Keratinocyte (primary cell): ENCODE data around the gene IL15.

Source experiments
- EZH2 ChIP-seq: IDR thresholded peaks from one replicate; pipeline ENCODE4 v1.6.1; 2012; ENCODE audit warnings: inconsistent platforms, mild to moderate bottlenecking, low read length, moderate library complexity
- TF ChIP-seq, protein P1 (sequence below), 3 experiments: IDR thresholded peaks in 1 of 3; conservative IDR thresholded peaks in 1 of 3; optimal IDR thresholded peaks in 1 of 3; 2 replicates in 2 of 3; 3 replicates in 1 of 3; pipeline versions ENCODE3 to v1.5.1; 2011; ENCODE audit warnings: low read length in 3 of 3, mild to moderate bottlenecking in 3 of 3, moderate library complexity in 2 of 3, control low read depth in 1 of 3, inconsistent platforms in 1 of 3; ENCODE audit not compliant: insufficient read depth in 2 of 3; ENCODE audit errors: extremely low read depth in 1 of 3

DNA sequence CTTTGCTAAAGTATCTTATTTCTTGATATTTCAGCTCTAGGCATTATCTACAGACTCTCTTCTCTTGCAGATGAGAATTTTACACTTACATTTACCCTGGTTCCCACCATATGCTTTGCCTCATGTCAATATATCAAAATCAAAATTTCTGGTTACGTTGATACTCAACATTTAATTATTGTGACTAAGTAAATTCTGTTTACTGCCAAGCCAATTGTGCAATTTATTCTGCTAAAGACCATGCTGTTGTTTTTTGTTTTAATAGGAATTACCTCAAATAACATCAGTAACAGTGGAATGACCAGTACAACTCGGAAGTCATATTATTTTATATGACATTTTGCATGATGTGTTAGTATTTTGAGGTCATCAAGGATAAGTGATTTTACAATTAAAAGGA, 125.5 kb downstream of the IL15 start:
- TF ChIP-seq, protein P1, sequence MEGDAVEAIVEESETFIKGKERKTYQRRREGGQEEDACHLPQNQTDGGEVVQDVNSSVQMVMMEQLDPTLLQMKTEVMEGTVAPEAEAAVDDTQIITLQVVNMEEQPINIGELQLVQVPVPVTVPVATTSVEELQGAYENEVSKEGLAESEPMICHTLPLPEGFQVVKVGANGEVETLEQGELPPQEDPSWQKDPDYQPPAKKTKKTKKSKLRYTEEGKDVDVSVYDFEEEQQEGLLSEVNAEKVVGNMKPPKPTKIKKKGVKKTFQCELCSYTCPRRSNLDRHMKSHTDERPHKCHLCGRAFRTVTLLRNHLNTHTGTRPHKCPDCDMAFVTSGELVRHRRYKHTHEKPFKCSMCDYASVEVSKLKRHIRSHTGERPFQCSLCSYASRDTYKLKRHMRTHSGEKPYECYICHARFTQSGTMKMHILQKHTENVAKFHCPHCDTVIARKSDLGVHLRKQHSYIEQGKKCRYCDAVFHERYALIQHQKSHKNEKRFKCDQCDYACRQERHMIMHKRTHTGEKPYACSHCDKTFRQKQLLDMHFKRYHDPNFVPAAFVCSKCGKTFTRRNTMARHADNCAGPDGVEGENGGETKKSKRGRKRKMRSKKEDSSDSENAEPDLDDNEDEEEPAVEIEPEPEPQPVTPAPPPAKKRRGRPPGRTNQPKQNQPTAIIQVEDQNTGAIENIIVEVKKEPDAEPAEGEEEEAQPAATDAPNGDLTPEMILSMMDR (optimal IDR thresholded peaks at IDR 0.05 in 1 of 3, IDR thresholded peaks at IDR 0.05 in 1 of 3, conservative IDR thresholded peaks at IDR 0.05 in 1 of 3; ENCODE audit: extremely low read depth in 1 of 3, insufficient read depth in 2 of 3, low read length in 3 of 3): no peak
- TF ChIP-seq EZH2: no peak
